ENCODE data around the gene C2CD2.

DNA sequence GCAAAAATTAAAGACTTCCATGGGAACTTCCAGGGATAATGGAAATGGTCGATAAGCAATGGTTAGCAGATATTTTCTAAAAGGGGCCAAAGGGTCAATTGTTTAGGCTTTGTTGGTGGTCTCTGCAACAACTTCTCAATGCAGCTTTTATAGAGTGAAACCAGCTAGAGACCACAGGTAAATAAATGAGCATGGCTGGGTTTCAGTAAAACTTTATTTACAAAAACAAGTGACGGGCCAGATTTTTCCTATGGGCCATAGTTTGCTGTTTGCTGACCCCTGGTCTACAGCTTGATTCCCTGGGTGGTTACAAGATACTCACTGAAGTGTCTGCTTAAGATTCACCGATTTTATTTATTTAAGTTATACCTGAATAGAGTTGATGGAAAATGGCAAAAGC lies 52.0 kb downstream of the C2CD2 start:
- TF ChIP-seq, protein P1, sequence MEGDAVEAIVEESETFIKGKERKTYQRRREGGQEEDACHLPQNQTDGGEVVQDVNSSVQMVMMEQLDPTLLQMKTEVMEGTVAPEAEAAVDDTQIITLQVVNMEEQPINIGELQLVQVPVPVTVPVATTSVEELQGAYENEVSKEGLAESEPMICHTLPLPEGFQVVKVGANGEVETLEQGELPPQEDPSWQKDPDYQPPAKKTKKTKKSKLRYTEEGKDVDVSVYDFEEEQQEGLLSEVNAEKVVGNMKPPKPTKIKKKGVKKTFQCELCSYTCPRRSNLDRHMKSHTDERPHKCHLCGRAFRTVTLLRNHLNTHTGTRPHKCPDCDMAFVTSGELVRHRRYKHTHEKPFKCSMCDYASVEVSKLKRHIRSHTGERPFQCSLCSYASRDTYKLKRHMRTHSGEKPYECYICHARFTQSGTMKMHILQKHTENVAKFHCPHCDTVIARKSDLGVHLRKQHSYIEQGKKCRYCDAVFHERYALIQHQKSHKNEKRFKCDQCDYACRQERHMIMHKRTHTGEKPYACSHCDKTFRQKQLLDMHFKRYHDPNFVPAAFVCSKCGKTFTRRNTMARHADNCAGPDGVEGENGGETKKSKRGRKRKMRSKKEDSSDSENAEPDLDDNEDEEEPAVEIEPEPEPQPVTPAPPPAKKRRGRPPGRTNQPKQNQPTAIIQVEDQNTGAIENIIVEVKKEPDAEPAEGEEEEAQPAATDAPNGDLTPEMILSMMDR (conservative IDR thresholded peaks at IDR 0.05; ENCODE audit: low read depth, low read length) = no peak
- TF ChIP-seq EZH2 (IDR thresholded peaks at IDR 0.05; ENCODE audit: low read length, unreplicated experiment) = no peak

Measured in PC-3 (cell line).